HCT116 (cell line): ENCODE results near the gene RNF212B. TPM values are rescaled to one million over a fixed set of nuclear protein-coding genes. Genes with fewer than 3 reads are reported as not detected.
A peak's percentile ranks its signal among the peaks of the same experiment; 100 is the strongest.

ENCODE experiments used
- ATAC-seq: fragments of 200-7000 bp; cut with Tn5 transposase; 2 replicates; pipeline ENCODE4 v1.9.1; 2020; ENCODE audit warnings: mild to moderate bottlenecking, moderate library complexity
- BruUV-seq: library from RNA; stranded (reverse); fragments of 400-500 nt; replicated peaks from 2 replicates; lab custom pipeline; 2021; lab: Mats Ljungman, UMichigan
- CTCF ChIA-PET: fragments of 300-600 bp; sonication (Branson Sonifier 250); formaldehyde crosslinking; loops from one replicate; lab custom pipeline; 2021; ENCODE audit warnings: antibody characterized with exemption; lab: Charles Lee
- POLR2A ChIA-PET: fragments of 300-600, 350-600 bp; sonication (Branson Sonifier 250); formaldehyde crosslinking; loops from one replicate; lab custom pipeline; 2021; ENCODE audit warnings: antibody characterized with exemption; lab: Charles Lee
- RAD21 ChIA-PET, 2 experiments: fragments of 300-600 bp; sonication (Branson Sonifier 250); formaldehyde crosslinking; loops; one replicate each; lab custom pipeline; 2023; ENCODE audit warnings: low total read pairs in 2 of 2; ENCODE audit not compliant: uncharacterized antibody in 2 of 2, unreplicated experiment in 2 of 2, low non-redundant PET in 1 of 2; lab: Charles Lee
- DNase-seq: peaks from one replicate; pipeline ENCODE4 v3.0.0-alpha.2; 2010; ENCODE audit warnings: low read depth, low spot score
- H2AFZ ChIP-seq: fragments of 200-600 bp; shearing (Covaris generic), sonication (generic); 2 replicates; pipeline ENCODE4 v1.6.1; 2017; ENCODE audit warnings: low read depth, mixed run types, mixed read lengths, antibody characterized with exemption, low read length; ENCODE audit not compliant: poor library complexity, severe bottlenecking
- H3K27ac ChIP-seq: 2 replicates; pipeline ENCODE4 v1.5.1; 2012; ENCODE audit warnings: low read depth, low read length
- H3K27me3 ChIP-seq: fragments of 200-600 bp; sonication (generic); 2 replicates; pipeline ENCODE4 v1.6.1; 2016; ENCODE audit warnings: mixed run types, low read length, mixed read lengths; ENCODE audit not compliant: insufficient read depth
- H3K36me3 ChIP-seq, 2 experiments: fragments of 200-500 bp in 1 of 2; fragments of 200-600 bp in 1 of 2; sonication (Bioruptor generic) in 1 of 2; sonication (generic) in 1 of 2; 2 replicates each; pipeline versions ENCODE4 v1.5.1 to v1.6.1; 2014 to 2016; ENCODE audit warnings: low read length in 2 of 2, inconsistent platforms in 1 of 2, mixed read lengths in 1 of 2, mixed run types in 1 of 2; ENCODE audit not compliant: insufficient read depth in 2 of 2, control insufficient read depth in 1 of 2
- H3K4me1 ChIP-seq, 2 experiments: fragments of 200-600 bp in 1 of 2; sonication (generic) in 1 of 2; 2 replicates each; pipeline versions ENCODE4 v1.5.1 to v1.6.1; 2012 to 2017; ENCODE audit warnings: low read length in 2 of 2, inconsistent platforms in 1 of 2, mild to moderate bottlenecking in 1 of 2, mixed read lengths in 1 of 2, mixed run types in 1 of 2, moderate library complexity in 1 of 2; ENCODE audit not compliant: insufficient read depth in 2 of 2, control insufficient read depth in 1 of 2
- H3K4me2 ChIP-seq: fragments of 200-600 bp; sonication (generic); 2 replicates; pipeline ENCODE4 v1.6.1; 2017; ENCODE audit warnings: mixed run types, low read length, mixed read lengths
- H3K4me3 ChIP-seq, 2 experiments: fragments of 200-600 bp in 1 of 2; sonication (generic) in 1 of 2; replicated peaks in 1 of 2; 2 replicates each; pipeline ENCODE4 v1.5.1; 2011 to 2016; ENCODE audit warnings: low read length in 2 of 2, control low read depth in 1 of 2, low read depth in 1 of 2, mild to moderate bottlenecking in 1 of 2, mixed read lengths in 1 of 2, mixed run types in 1 of 2
- H3K79me2 ChIP-seq: fragments of 200-600 bp; sonication (generic); 2 replicates; pipeline ENCODE4 v1.6.1; 2017; ENCODE audit warnings: mild to moderate bottlenecking, mixed run types, low read length, moderate library complexity, mixed read lengths; ENCODE audit not compliant: insufficient read depth
- H3K9ac ChIP-seq: fragments of 200-600 bp; sonication (generic); 2 replicates; pipeline ENCODE4 v1.6.1; 2016; ENCODE audit warnings: low read length, mixed read lengths
- H3K9me2 ChIP-seq: fragments of 200-600 bp; sonication (generic), shearing (Covaris generic); 2 replicates; pipeline ENCODE4 v1.6.1; 2017; ENCODE audit warnings: mixed run types, mild to moderate bottlenecking, moderate library complexity; ENCODE audit not compliant: insufficient read depth
- H3K9me3 ChIP-seq, 2 experiments: fragments of 200-500 bp in 1 of 2; fragments of 200-600 bp in 1 of 2; sonication (Bioruptor generic) in 1 of 2; sonication (generic) in 1 of 2; 2 replicates each; pipeline ENCODE4 v1.6.1; 2014 to 2017; ENCODE audit warnings: low read length in 2 of 2, mixed read lengths in 2 of 2, inconsistent platforms in 1 of 2, low read depth in 1 of 2, mild to moderate bottlenecking in 1 of 2, mixed run types in 1 of 2, moderate library complexity in 1 of 2; ENCODE audit not compliant: control insufficient read depth in 1 of 2, insufficient read depth in 1 of 2
- H4K20me1 ChIP-seq: fragments of 200-600 bp; sonication (generic), shearing (Covaris generic); 2 replicates; pipeline ENCODE4 v1.6.1; 2017; ENCODE audit warnings: mixed run types, mild to moderate bottlenecking, moderate library complexity; ENCODE audit not compliant: insufficient read depth
- POLR2AphosphoS5 ChIP-seq: IDR thresholded peaks from 2 replicates; pipeline ENCODE4 v1.6.1; 2011; ENCODE audit warnings: mild to moderate bottlenecking, low read depth, low read length, moderate library complexity
- RAD21 ChIP-seq: IDR thresholded peaks from 2 replicates; pipeline ENCODE4 v1.6.1; 2012; ENCODE audit warnings: low read depth, mild to moderate bottlenecking
- ZFX ChIP-seq: fragments of 450-650 bp; IDR thresholded peaks from 2 replicates; pipeline ENCODE4 v1.6.1; 2017
- intact Hi-C: fragments of 100-400 bp; cut with micrococcal nuclease; formaldehyde crosslinking; loops from 2 replicates; pipeline ENCODE4 v1.10.0; 2022
- total RNA-seq: library from RNA; stranded (reverse); gene quantifications from one replicate; pipeline ENCODE4 v1.2.1, GENCODE V29; 2021; ENCODE audit not compliant: unreplicated experiment

Gene RNF212B
- total RNA-seq, 1 experiment from 2014 or later: not detected

GRCh38 chr14:23321572-23322547 is 84.1 kb downstream of the RNF212B start:
- H3K4me2 ChIP-seq: peak overlapping the region; percentile 89

More at GRCh38 chr14:23321572-23322547, 84.1 kb downstream of the RNF212B start:
- peak overlapping the region; percentile 97 for H3K9ac ChIP-seq
- peaks cover 35% of the 10 kb centered on the region for H3K79me2 ChIP-seq
- RAD21 ChIA-PET: interaction anchor here in 1 of 2 experiments (1.4 to 1.7 kb wide), 2 partner anchors 15 to 45 kb away, joined by 3 to 8 read pairs; partner anchors contain the start of gene BCL2L2
- intact Hi-C loops: loop anchor here (1.0 kb wide), 1 partner anchor 36 kb away; the partner anchor contains the start of gene HOMEZ
- no peaks in the 10 kb centered on the region for H3K9me3 ChIP-seq
- no peaks in the 10 kb centered on the region for H4K20me1 ChIP-seq
- peak overlapping the region; percentile 64 to 98 for H3K4me3 ChIP-seq
- no peaks in the 10 kb centered on the region for H3K9me2 ChIP-seq
- CTCF ChIA-PET: interaction anchor here (0.9 to 2.5 kb wide), 12 partner anchors 11 to 253 kb away, joined by 3 to 15 read pairs (median 6); partner anchors contain the start of gene BCL2L2
- TF ChIP-seq RAD21 (no peak), ZFX (peak; percentile 80), POLR2AphosphoS5 (0 out of 2 replicates have a peak, but pooled peaks have one; percentile 19)
- TF ChIP-seq, all 23 proteins: peak for 2
- Histone ChIP-seq H3K4me1 (peaks cover 12 to 23% of the 10 kb centered on the region in 2 experiments; a peak in 3 of 4 replicates), H3K27ac (peak overlapping the region; percentile 83), H3K27me3 (no peaks in the 10 kb centered on the region), H2AFZ (no peak overlapping the region), H3K36me3 (peaks cover 30 to 31% of the 10 kb centered on the region in 2 experiments; a peak in 3 of 4 replicates)
- DNase-seq (no peak), ATAC-seq (peak; percentile 22)
- no TSS peak for BruUV-seq
- POLR2A ChIA-PET: interaction anchor here (0.7 to 2.8 kb wide), 8 partner anchors 11 to 153 kb away, joined by 3 to 21 read pairs (median 4); partner anchors contain the start of genes BCL2L2, HOMEZ, NGDN and PPP1R3E

Other genes starting within 250 kb of the RNF212B start
- 13.7 TPM for gene C14orf93, start 227.8 kb upstream of the RNF212B start, total RNA-seq
- gene PSMB5, start 203.0 kb upstream of the RNF212B start, total RNA-seq: 212 TPM
- gene PSMB11, start 195.7 kb upstream of the RNF212B start, total RNA-seq: not detected
- gene CDH24, start 180.4 kb upstream of the RNF212B start, total RNA-seq: 19.3 TPM
- gene ACIN1, start 142.8 kb upstream of the RNF212B start, total RNA-seq: 179 TPM
- gene C14orf119, start 142.4 kb upstream of the RNF212B start, total RNA-seq: 46.8 TPM
- gene CIROP, start 132.9 kb upstream of the RNF212B start, total RNA-seq: not detected
- gene CEBPE, start 118.7 kb upstream of the RNF212B start, total RNA-seq: not detected
- 5.3 TPM for gene SLC7A8, start 54.3 kb upstream of the RNF212B start, total RNA-seq
- gene HOMEZ, start 48.2 kb downstream of the RNF212B start, total RNA-seq: 18.2 TPM
- 5.6 TPM for gene PPP1R3E, start 64.9 kb downstream of the RNF212B start, total RNA-seq
- gene BCL2L2, start 68.9 kb downstream of the RNF212B start, total RNA-seq: 25.5 TPM
- 184 TPM for gene PABPN1, start 83.5 kb downstream of the RNF212B start, total RNA-seq
- gene SLC22A17, start 115.0 kb downstream of the RNF212B start, total RNA-seq: 5.9 TPM
- 0.10 TPM for gene EFS, start 127.2 kb downstream of the RNF212B start, total RNA-seq
- not detected for gene IL25, start 134.9 kb downstream of the RNF212B start, total RNA-seq
- not detected for gene CMTM5, start 139.1 kb downstream of the RNF212B start, total RNA-seq
- not detected for gene MYH6, start 170.3 kb downstream of the RNF212B start, total RNA-seq
- gene MYH7, start 197.7 kb downstream of the RNF212B start, total RNA-seq: not detected
- gene NGDN, start 231.8 kb downstream of the RNF212B start, total RNA-seq: 42.0 TPM